Karpas-422 (cell line): ENCODE results near the gene CPED1. TPM values are rescaled to one million over a fixed set of nuclear protein-coding genes. Genes with fewer than 3 reads are reported as not detected.

Source experiments
- DNase-seq: peaks from one replicate; pipeline ENCODE4 v3.0.0-alpha.2; 2015
- H2AFZ ChIP-seq: fragments of 200-600 bp; sonication (generic); 2 replicates; pipeline ENCODE4 v1.6.1; 2014; ENCODE audit warnings: antibody characterized with exemption, low read length, mixed read lengths
- H3K27ac ChIP-seq: fragments of 200-600 bp; sonication (generic); 2 replicates; pipeline ENCODE4 v1.5.1; 2014; ENCODE audit warnings: mild to moderate bottlenecking, low read length, moderate library complexity
- H3K27me3 ChIP-seq: fragments of 200-600 bp; sonication (generic); 2 replicates; pipeline ENCODE4 v1.6.1; 2014; ENCODE audit warnings: low read length, mixed read lengths
- H3K36me3 ChIP-seq: fragments of 200-600 bp; sonication (generic); 2 replicates; pipeline ENCODE4 v1.6.1; 2014; ENCODE audit warnings: low read length, mixed read lengths; ENCODE audit not compliant: insufficient read depth
- H3K4me1 ChIP-seq: fragments of 200-600 bp; sonication (generic); 2 replicates; pipeline ENCODE4 v1.6.1; 2014; ENCODE audit warnings: mild to moderate bottlenecking, low read length, mixed read lengths
- H3K4me2 ChIP-seq: fragments of 200-600 bp; sonication (generic); 2 replicates; pipeline ENCODE4 v1.6.1; 2014; ENCODE audit warnings: low read length, low read depth, mild to moderate bottlenecking; ENCODE audit not compliant: poor library complexity, severe bottlenecking
- H3K4me3 ChIP-seq: fragments of 200-600 bp; sonication (generic); 2 replicates; pipeline ENCODE4 v1.5.1; 2014; ENCODE audit warnings: mild to moderate bottlenecking, antibody characterized with exemption, low read length, mixed read lengths
- H3K79me2 ChIP-seq: fragments of 200-600 bp; sonication (generic); 2 replicates; pipeline ENCODE4 v1.6.1; 2014; ENCODE audit warnings: mild to moderate bottlenecking, low read length, mixed read lengths
- H3K9ac ChIP-seq: fragments of 200-600 bp; sonication (generic); 2 replicates; pipeline ENCODE4 v1.6.0; 2014; ENCODE audit warnings: low read length
- H3K9me2 ChIP-seq: fragments of 200-600 bp; sonication (generic), shearing (Covaris generic); replicated peaks from 2 replicates; pipeline ENCODE4 v1.6.0; 2014; ENCODE audit warnings: mild to moderate bottlenecking, low read length, moderate library complexity; ENCODE audit not compliant: insufficient read depth
- H3K9me3 ChIP-seq: fragments of 300-700, 200-600 bp; sonication (generic); 2 replicates; pipeline ENCODE4 v1.6.1; 2014; ENCODE audit warnings: low read length, mixed read lengths
- H4K20me1 ChIP-seq: fragments of 200-600 bp; sonication (generic); 2 replicates; pipeline ENCODE4 v1.6.1; 2014; ENCODE audit warnings: mild to moderate bottlenecking, antibody characterized with exemption, low read length, low read depth; ENCODE audit not compliant: insufficient read depth
- total RNA-seq: library from RNA; depleted of rRNA; stranded (reverse); fragments of >200 nt; shearing (Covaris generic); gene quantifications from 2 replicates; pipeline ENCODE4 v1.2.3, GENCODE V29; 2014; ENCODE audit warnings: low replicate concordance

CPED1 gene
- total RNA-seq, 1 experiment from 2014 or later = 0.04 TPM

DNA sequence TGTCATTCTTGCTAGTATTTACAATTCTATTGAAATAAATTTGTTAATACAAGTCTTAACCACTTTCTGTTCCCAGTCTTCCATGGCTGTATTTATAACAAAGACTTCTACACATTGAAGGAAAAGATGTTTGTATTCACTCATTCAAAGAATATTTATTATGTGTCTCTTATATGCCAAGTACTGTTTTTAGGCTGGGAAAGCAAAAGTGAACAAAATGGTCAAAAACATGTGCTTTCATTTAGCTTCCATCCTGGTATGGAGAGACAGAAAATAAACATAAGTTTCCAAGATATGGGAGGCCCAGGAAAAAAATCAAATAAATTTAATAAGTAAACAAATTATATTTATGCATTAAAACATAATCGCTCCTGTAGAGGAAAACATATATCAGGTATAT lies 22.9 kb downstream of the CPED1 start:
- Histone ChIP-seq H3K9me3 (no peaks in the 10 kb centered on the region), H3K4me1 (no peaks in the 10 kb centered on the region), H3K4me3 (no peak overlapping the region), H4K20me1 (no peaks in the 10 kb centered on the region), H3K27me3 (no peaks in the 10 kb centered on the region), H3K36me3 (no peaks in the 10 kb centered on the region), H3K27ac (no peak overlapping the region), H2AFZ (no peak overlapping the region), H3K9ac (no peak overlapping the region), H3K9me2 (no peaks in the 10 kb centered on the region), H3K4me2 (no peak overlapping the region), H3K79me2 (no peaks in the 10 kb centered on the region)
- no peak for DNase-seq

DNA sequence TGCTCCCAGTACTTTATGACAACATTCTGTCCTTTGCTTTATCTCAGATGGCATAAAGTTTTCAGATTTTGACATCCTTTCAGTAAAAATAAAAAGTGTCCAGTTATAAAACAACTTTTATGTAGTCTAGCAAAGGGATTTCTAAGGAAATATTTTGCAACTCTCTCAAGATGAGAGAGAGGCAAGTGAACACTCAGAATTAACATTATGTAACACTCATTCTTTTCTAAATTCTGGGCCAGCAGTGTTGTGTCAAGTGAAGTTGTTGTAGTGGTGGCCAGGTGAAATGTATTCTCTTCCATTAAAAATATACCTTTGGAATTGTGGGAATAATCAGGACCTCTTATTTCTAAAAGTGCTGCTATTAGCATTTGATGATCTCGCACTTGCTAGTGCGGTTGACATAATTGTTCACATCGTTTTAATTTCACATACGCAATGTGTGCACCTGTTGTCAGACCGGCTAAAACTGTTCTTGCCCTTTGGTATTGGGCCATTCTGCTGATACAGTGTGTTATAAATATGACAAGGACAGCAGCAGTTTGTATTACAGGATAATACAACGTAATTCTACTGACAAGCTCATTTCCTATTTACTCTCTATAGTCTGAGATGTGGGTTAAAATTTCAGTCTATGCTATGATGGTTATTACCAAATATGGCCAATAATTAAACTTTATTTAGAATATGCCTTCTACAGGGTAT lies 23.8 kb downstream of the CPED1 start:
- H3K4me3 ChIP-seq = no peak overlapping the region
- no peaks in the 10 kb centered on the region for H3K9me3 ChIP-seq
- H3K9ac ChIP-seq = no peak overlapping the region
- no peak for DNase-seq
- H3K9me2 ChIP-seq = no peaks in the 10 kb centered on the region
- H3K27ac ChIP-seq = no peak overlapping the region
- H3K79me2 ChIP-seq = no peaks in the 10 kb centered on the region
- no peaks in the 10 kb centered on the region for H3K36me3 ChIP-seq
- no peaks in the 10 kb centered on the region for H3K4me1 ChIP-seq
- no peaks in the 10 kb centered on the region for H3K27me3 ChIP-seq
- no peak overlapping the region for H2AFZ ChIP-seq
- no peak overlapping the region for H3K4me2 ChIP-seq
- H4K20me1 ChIP-seq = no peaks in the 10 kb centered on the region

DNA sequence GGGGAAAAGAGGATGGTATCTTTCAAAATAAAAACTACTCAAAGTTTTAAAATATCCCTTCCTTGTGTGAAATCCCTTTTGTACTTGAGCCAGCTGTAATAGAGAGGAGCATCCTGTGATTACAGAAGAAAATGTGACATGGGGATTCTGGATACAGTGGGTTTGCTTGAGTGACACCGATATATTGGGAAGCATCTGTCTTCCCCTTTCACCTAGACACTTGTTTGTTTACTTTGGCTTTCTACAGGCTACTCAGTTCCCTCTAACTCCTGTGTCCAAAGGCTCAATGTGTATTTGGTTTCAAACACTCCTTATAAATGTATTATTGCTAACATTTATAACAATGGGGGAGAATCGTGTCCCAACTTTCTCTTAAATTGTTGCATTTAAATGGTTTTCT lies 24.4 kb downstream of the CPED1 start:
- H4K20me1 ChIP-seq = no peaks in the 10 kb centered on the region
- no peak for DNase-seq
- H2AFZ ChIP-seq = no peak overlapping the region
- no peaks in the 10 kb centered on the region for H3K9me3 ChIP-seq
- H3K79me2 ChIP-seq = no peaks in the 10 kb centered on the region
- no peak overlapping the region for H3K9ac ChIP-seq
- no peak overlapping the region for H3K4me3 ChIP-seq
- H3K36me3 ChIP-seq = no peaks in the 10 kb centered on the region
- no peak overlapping the region for H3K4me2 ChIP-seq
- H3K9me2 ChIP-seq = no peaks in the 10 kb centered on the region
- H3K4me1 ChIP-seq = no peaks in the 10 kb centered on the region
- H3K27ac ChIP-seq = no peak overlapping the region
- H3K27me3 ChIP-seq = no peaks in the 10 kb centered on the region

DNA sequence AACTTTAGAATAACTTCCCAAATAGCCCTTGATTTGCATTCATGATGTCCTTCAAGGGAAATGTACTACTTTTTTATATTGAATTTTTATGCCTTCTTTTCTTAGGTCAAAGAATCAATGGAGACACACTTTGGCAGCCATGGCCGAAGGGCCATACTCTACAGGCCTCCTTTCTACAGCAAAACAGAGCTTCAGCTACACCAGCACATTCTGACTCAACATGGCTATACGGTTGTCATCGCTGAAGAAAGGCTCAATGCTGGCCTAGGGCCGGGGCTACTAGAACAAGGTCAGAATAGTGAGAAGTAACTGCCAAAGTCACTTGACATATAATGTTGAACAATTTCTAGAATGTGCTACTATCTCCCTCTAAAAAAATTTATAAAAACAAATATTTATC lies 27.0 kb downstream of the CPED1 start:
- Histone ChIP-seq H3K9me2 (no peaks in the 10 kb centered on the region), H3K9me3 (no peaks in the 10 kb centered on the region), H3K27ac (no peak overlapping the region), H3K4me3 (no peak overlapping the region), H3K4me2 (no peak overlapping the region), H3K36me3 (no peaks in the 10 kb centered on the region), H3K79me2 (no peaks in the 10 kb centered on the region), H2AFZ (no peak overlapping the region), H3K4me1 (no peaks in the 10 kb centered on the region), H3K9ac (no peak overlapping the region), H3K27me3 (no peaks in the 10 kb centered on the region), H4K20me1 (no peaks in the 10 kb centered on the region)
- no peak for DNase-seq

DNA sequence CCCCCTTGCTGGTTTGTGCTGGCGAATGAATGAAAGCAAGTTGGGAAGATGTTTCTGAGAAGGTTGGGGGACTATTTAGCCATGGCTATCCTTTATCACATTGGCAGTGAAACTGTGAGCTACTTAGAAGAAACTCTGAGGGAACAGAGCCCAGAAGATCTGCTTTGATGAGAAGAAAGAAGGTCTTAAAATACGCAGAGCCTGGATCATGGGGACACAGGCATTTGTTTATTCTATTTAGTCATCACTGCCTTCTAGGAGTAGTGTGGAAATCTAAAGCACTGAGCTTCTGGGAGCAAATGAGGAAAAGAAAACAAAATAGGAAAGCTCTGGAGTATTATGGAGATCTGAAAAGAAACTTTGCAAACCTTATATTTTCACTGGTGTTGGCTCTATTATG lies 28.5 kb downstream of the CPED1 start:
- Histone ChIP-seq H4K20me1 (no peaks in the 10 kb centered on the region), H3K9ac (no peak overlapping the region), H3K27ac (no peak overlapping the region), H3K9me2 (no peaks in the 10 kb centered on the region), H3K36me3 (no peaks in the 10 kb centered on the region), H3K27me3 (no peaks in the 10 kb centered on the region), H3K79me2 (no peaks in the 10 kb centered on the region), H3K4me1 (no peaks in the 10 kb centered on the region), H3K4me2 (no peak overlapping the region), H3K4me3 (no peak overlapping the region), H2AFZ (no peak overlapping the region), H3K9me3 (no peaks in the 10 kb centered on the region)
- no peak for DNase-seq

DNA sequence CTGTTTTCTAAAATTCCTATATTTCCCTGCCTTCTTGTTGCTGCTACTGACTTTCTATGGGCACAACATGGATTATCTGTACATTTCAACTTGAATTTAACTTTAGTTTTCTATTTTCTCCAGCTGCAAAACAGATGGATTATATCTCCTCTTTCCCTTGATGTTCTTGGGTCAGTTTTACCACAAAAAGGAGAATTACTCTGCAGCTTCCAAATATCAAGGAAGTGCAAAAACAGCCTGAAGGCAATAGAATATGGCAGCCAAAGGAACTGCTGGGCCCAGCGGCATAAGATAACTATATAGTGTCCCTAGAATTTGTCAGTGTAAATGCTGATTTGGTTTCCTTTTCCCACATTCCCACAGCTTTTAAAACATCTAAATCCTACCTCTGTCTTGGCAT lies 29.1 kb downstream of the CPED1 start:
- H3K4me3 ChIP-seq = no peak overlapping the region
- no peaks in the 10 kb centered on the region for H4K20me1 ChIP-seq
- no peak overlapping the region for H3K4me2 ChIP-seq
- no peaks in the 10 kb centered on the region for H3K79me2 ChIP-seq
- H3K9me2 ChIP-seq = no peaks in the 10 kb centered on the region
- no peaks in the 10 kb centered on the region for H3K9me3 ChIP-seq
- H3K36me3 ChIP-seq = no peaks in the 10 kb centered on the region
- no peak overlapping the region for H3K9ac ChIP-seq
- H3K27me3 ChIP-seq = no peaks in the 10 kb centered on the region
- no peak overlapping the region for H2AFZ ChIP-seq
- H3K27ac ChIP-seq = no peak overlapping the region
- no peak for DNase-seq
- no peaks in the 10 kb centered on the region for H3K4me1 ChIP-seq

DNA sequence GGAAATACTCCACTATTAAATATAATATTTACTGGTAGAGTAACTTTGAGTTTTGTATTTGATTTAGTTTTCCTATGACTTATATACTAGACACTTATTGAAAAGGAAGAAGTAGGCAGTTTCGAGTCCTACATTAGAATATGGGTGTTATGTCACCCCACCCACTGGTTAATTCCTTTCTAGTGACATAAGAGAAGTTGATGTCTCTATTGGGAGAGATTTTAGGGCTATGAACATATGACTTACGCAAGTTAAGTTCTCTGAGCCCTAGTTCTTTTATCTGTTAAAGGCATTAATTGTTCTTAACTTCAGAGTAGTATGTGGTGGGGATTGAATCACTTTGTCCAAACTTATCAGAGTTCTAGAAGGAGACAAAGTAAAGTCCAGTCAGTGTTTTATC lies 30.5 kb downstream of the CPED1 start:
- Histone ChIP-seq H4K20me1 (no peaks in the 10 kb centered on the region), H3K4me2 (no peak overlapping the region), H3K36me3 (no peaks in the 10 kb centered on the region), H3K79me2 (no peaks in the 10 kb centered on the region), H3K9me2 (no peaks in the 10 kb centered on the region), H3K27ac (no peak overlapping the region), H3K9ac (no peak overlapping the region), H3K27me3 (no peaks in the 10 kb centered on the region), H3K9me3 (no peaks in the 10 kb centered on the region), H3K4me3 (no peak overlapping the region), H3K4me1 (no peaks in the 10 kb centered on the region), H2AFZ (no peak overlapping the region)
- no peak for DNase-seq

DNA sequence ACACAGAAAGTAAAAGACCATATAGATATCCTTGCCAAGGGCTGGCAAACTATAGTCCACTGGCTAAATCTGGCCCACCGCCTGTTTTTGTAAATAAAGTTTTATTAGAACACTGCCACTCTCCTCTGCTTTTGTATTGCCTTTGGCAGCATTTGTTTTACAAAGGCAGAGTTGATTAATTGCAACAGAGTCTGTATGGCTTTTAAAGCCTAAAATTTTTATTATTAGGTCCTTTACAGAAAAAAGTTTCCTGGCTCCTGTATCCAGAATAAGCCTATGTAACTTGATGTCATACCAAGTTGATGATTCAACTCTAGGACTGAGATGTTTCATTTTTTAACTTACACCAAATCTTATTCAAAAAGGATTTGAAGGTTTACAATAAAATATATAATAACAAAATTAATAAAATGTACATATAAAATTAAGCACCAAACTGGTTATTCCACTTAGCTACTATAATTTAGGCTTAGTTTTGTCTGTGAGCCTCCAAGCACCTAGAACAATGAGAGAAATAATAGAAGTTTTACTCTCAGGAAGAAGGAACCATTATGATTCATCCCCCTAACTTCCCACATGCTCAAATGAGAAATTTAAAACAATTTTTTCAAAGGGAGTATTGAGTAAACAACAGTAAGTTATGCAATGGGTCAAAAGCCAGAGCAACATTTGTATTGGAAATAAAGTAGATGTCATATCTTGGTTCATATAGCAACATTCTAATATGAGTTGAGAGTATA lies 31.9 kb downstream of the CPED1 start:
- Histone ChIP-seq H2AFZ (no peak overlapping the region), H3K79me2 (no peaks in the 10 kb centered on the region), H3K9me2 (no peaks in the 10 kb centered on the region), H3K9me3 (no peaks in the 10 kb centered on the region), H3K4me1 (no peaks in the 10 kb centered on the region), H4K20me1 (no peaks in the 10 kb centered on the region), H3K27ac (no peak overlapping the region), H3K4me3 (no peak overlapping the region), H3K36me3 (no peaks in the 10 kb centered on the region), H3K27me3 (no peaks in the 10 kb centered on the region), H3K9ac (no peak overlapping the region), H3K4me2 (no peak overlapping the region)
- DNase-seq = no peak
